Measurements from ENCODE around the gene ANKRD28. TPM values are rescaled to one million over a fixed set of nuclear protein-coding genes. Genes with fewer than 3 reads are reported as not detected.
"Not testable (repeated sequence)": the region's sequence is repeated elsewhere in the genome, so short reads cannot be mapped to it uniquely, and the experiment has no call there.

ANKRD28 gene
- total and polyA plus RNA-seq, 2 of the 8 experiments (the other 6 are each of a cell fraction or from before 2014, with no cell fraction given), result 39.1 to 61.7 TPM

DNA sequence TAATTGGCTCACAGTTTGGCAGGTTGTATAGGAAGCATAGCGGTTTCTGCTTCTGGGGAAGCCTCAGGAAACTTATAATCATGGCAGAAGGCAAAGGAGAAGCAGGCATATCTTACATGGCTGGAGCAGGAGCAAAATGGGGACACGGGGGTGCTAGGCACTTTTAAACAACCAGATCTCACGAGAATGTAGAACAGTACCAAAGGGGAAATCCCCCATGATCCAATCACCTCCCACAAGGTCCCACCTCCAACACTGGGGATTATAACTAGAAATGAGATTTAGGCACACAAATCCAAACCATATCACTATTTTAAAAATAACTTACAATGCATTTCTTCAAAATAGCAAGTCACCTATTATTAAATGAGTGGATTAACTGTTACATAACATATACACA lies 47.1 kb upstream of the ANKRD28 start (continued):
- TF ChIP-seq JUN (IDR thresholded peaks at IDR 0.05; ENCODE audit: low read depth, low read length) (no peak), RNF2 (IDR thresholded peaks at IDR 0.05; ENCODE audit: borderline replicate concordance, low read depth, low read length, missing control alignments, poor library complexity, severe bottlenecking) (no peak)

DNA sequence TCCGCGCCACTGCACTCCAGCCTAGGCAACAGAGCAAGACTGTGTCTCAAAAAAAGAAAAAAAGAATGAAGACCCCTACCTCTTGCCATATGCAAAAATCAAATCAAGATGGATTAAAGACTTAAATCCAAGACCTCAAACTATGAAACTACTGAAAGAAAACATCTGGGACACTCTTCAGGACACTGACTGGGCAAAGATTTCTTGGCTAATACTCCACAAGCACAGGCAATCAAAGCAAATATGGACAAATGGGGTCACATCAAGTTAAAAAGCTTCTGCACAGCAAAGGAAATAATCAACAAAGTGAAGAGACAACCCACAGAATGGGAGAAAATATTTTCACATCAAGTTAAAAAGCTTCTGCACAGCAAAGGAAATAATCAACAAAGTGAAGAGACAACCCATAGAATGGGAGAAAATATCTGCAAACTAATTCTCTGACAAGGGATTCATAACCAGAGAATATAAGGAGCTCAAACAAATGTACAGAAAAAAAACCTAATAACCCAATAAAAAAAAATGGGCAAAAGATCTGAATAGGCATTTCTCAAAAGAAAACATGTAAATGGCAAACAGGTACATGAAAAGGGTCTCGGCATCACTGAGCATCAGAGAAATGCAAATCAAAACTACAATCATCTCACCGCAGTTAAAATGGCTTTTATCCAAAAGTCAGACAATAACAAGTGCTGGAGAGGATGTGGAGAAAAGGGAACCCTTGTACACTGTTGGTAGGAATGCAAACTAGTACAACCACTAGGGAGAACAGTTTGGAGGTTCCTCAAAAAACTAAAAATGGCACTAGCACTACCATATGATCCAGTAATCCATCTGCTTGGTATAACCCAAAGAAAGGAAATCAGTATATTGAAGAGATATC lies 43.6 kb upstream of the ANKRD28 start:
- H3K14ac ChIP-seq (ENCODE audit: insufficient read length); H2BK12ac ChIP-seq (ENCODE audit: low read depth, low read length); H3K4me3 ChIP-seq (ENCODE audit: extremely low read depth in 1 of 4, insufficient read depth in 2 of 4, low read depth in 3 of 4, low read length in 4 of 4); H4K5ac ChIP-seq (ENCODE audit: insufficient read length, low read depth, low read length); H2BK120ac ChIP-seq (replicated peaks; ENCODE audit: low read depth, low read length); H3K27me3 ChIP-seq (replicated peaks in 1 of 4; ENCODE audit: control insufficient read depth in 3 of 4, extremely low read depth in 1 of 4, insufficient read depth in 3 of 4, low read length in 3 of 4); H3K79me1 ChIP-seq (ENCODE audit: low read depth, low read length); H2BK5ac ChIP-seq (ENCODE audit: low read depth, low read length); H3K36me3 ChIP-seq (ENCODE audit: control insufficient read depth in 2 of 4, insufficient read depth in 4 of 4, low read length in 3 of 4); H3K27ac ChIP-seq (ENCODE audit: low read depth, low read length); H3K9me3 ChIP-seq (ENCODE audit: insufficient read depth in 2 of 2, low read depth in 1 of 2, low read length in 1 of 2); H3K9ac ChIP-seq (replicated peaks in 1 of 4; ENCODE audit: extremely low read depth in 1 of 4, low read depth in 3 of 4, low read length in 3 of 4); FAIRE-seq; H4K8ac ChIP-seq (ENCODE audit: extremely low read depth, insufficient read depth, low read length); H3K23me2 ChIP-seq (ENCODE audit: low read depth, low read length); H2BK20ac ChIP-seq (ENCODE audit: low read length); H2BK15ac ChIP-seq (ENCODE audit: low read length); H3K18ac ChIP-seq (ENCODE audit: extremely low read depth, low read length); POLR2A ChIA-PET (ENCODE audit: partially characterized antibody); H4K20me1 ChIP-seq (replicated peaks in 1 of 2; ENCODE audit: control insufficient read depth in 1 of 2, insufficient read depth in 2 of 2, low read length in 2 of 2); CTCF ChIA-PET (ENCODE audit: partially characterized antibody); H3K4ac ChIP-seq (replicated peaks; ENCODE audit: insufficient read length, low read depth, low read length); H4K91ac ChIP-seq (replicated peaks; ENCODE audit: insufficient read length, low read length); H2AK5ac ChIP-seq (ENCODE audit: low read depth, low read length); DNase-seq (ENCODE audit: low read depth in 1 of 2, low spot score in 2 of 2); H3K4me2 ChIP-seq (ENCODE audit: insufficient read depth in 1 of 2, low read depth in 2 of 2, low read length in 2 of 2); H3K4me1 ChIP-seq (replicated peaks in 1 of 4; ENCODE audit: control insufficient read depth in 3 of 4, insufficient read depth in 4 of 4, low read length in 3 of 4); H2AFZ ChIP-seq (ENCODE audit: low read length); H3K56ac ChIP-seq (replicated peaks; ENCODE audit: insufficient read length, low read depth, low read length); H3K23ac ChIP-seq (ENCODE audit: insufficient read length): not testable (repeated sequence)
- 92% methylated on average over 4 of the region's 4 CpGs; no CpG with 5 or more reads in 1 of the 2 experiments for WGBS, 2 experiments (ENCODE audit: extremely low coverage in 1 of 2, insufficient coverage in 1 of 2, insufficient read length in 1 of 2, insufficient replicate concordance in 2 of 2, low coverage in 1 of 2, low lambda C conversion rate in 2 of 2, missing lambda C conversion rate in 1 of 2)
- peaks cover 6 to 99% of the 10 kb centered on the region in 2 experiments; a peak in 3 of 4 replicates for H3K79me2 ChIP-seq (ENCODE audit: control insufficient read depth in 1 of 2, insufficient read depth in 2 of 2, low read length in 2 of 2)
